Neutrophil (primary cell): ENCODE data around the gene TRABD2B.

ENCODE experiments used
- H3K27ac ChIP-seq: fragments of 200-600 bp; sonication (generic); 2 replicates; pipeline ENCODE4 v1.5.1; 2016; ENCODE audit warnings: mild to moderate bottlenecking, moderate library complexity
- H3K27me3 ChIP-seq: fragments of 200-600 bp; sonication (generic); 2 replicates; pipeline ENCODE4 v1.6.0; 2016; ENCODE audit warnings: mild to moderate bottlenecking
- H3K36me3 ChIP-seq: fragments of 200-600 bp; sonication (generic); 2 replicates; pipeline ENCODE4 v1.5.1; 2017
- H3K4me1 ChIP-seq, 2 experiments: fragments of 200-600 bp in 1 of 2; sonication (generic) in 1 of 2; 1 replicate in 1 of 2; 2 replicates in 1 of 2; pipeline versions ENCODE4 v1.5.1 to v1.6.1; 2013 to 2016; ENCODE audit warnings: low read depth in 1 of 2, low read length in 1 of 2, mild to moderate bottlenecking in 1 of 2, moderate library complexity in 1 of 2; ENCODE audit not compliant: control insufficient read depth in 1 of 2, insufficient read depth in 1 of 2
- H3K4me3 ChIP-seq, 2 experiments: fragments of 200-600 bp in 1 of 2; sonication (generic) in 1 of 2; 1 replicate in 1 of 2; 2 replicates in 1 of 2; pipeline ENCODE4 v1.5.1; 2013 to 2016; ENCODE audit warnings: low read depth in 1 of 2, low read length in 1 of 2, mild to moderate bottlenecking in 1 of 2, moderate library complexity in 1 of 2
- H3K9me3 ChIP-seq: fragments of 200-600 bp; sonication (generic); 2 replicates; pipeline ENCODE4 v1.5.1; 2016
- CTCF ChIP-seq: fragments of 200-600 bp; sonication (generic); IDR thresholded peaks from 2 replicates; pipeline ENCODE4 v1.5.1; 2016; ENCODE audit warnings: antibody characterized with exemption

The TRABD2B gene

GRCh38 chr1:47937586-47938254 lies 59.5 kb downstream of the TRABD2B start:
- Histone ChIP-seq H3K36me3 (no peaks in the 10 kb centered on the region), H3K27me3 (peaks cover 23% of the 10 kb centered on the region), H3K4me1 (no peaks in the 10 kb centered on the region), H3K27ac (no peak overlapping the region), H3K4me3 (no peak overlapping the region), H3K9me3 (no peaks in the 10 kb centered on the region)
- no peak for TF ChIP-seq CTCF

- H3K4me3 ChIP-seq, result no peak overlapping the region
- peaks cover 23% of the 10 kb centered on the region for H3K27me3 ChIP-seq
- no peaks in the 10 kb centered on the region for H3K9me3 ChIP-seq
- TF ChIP-seq CTCF, result no peak
- H3K4me1 ChIP-seq, result no peaks in the 10 kb centered on the region
- no peaks in the 10 kb centered on the region for H3K36me3 ChIP-seq
- H3K27ac ChIP-seq, result no peak overlapping the region
Measured at GRCh38 chr1:47936916-47937551, 60.2 kb downstream of the TRABD2B start.

- Histone ChIP-seq H3K36me3 (no peaks in the 10 kb centered on the region), H3K4me1 (no peaks in the 10 kb centered on the region), H3K27me3 (peaks cover 23% of the 10 kb centered on the region), H3K4me3 (no peak overlapping the region), H3K27ac (no peak overlapping the region), H3K9me3 (no peaks in the 10 kb centered on the region)
- no peak for TF ChIP-seq CTCF
Measured at GRCh38 chr1:47935856-47936255, 61.3 kb downstream of the TRABD2B start.

GRCh38 chr1:47935163-47935562 lies 62.0 kb downstream of the TRABD2B start:
- Histone ChIP-seq H3K36me3 (no peaks in the 10 kb centered on the region), H3K4me1 (no peaks in the 10 kb centered on the region), H3K27ac (no peak overlapping the region), H3K4me3 (no peak overlapping the region), H3K27me3 (peaks cover 29% of the 10 kb centered on the region), H3K9me3 (no peaks in the 10 kb centered on the region)
- no peak for TF ChIP-seq CTCF

- H3K27me3 ChIP-seq, result peaks cover 36% of the 10 kb centered on the region
- H3K4me3 ChIP-seq, result no peak overlapping the region
- H3K36me3 ChIP-seq, result no peaks in the 10 kb centered on the region
- no peaks in the 10 kb centered on the region for H3K9me3 ChIP-seq
- H3K4me1 ChIP-seq, result no peaks in the 10 kb centered on the region
- H3K27ac ChIP-seq, result no peak overlapping the region
- no peak for TF ChIP-seq CTCF
Measured at GRCh38 chr1:47934243-47934805, 62.9 kb downstream of the TRABD2B start.
